Hippocampal formation (tissue), 2 donors: ENCODE data around the gene HCN3.

Source experiments
- DNase-seq, 2 donors: peaks; one replicate each; lab custom pipeline; 2025; lab: John Stamatoyannopoulos, UW

HCN3 gene

DNA sequence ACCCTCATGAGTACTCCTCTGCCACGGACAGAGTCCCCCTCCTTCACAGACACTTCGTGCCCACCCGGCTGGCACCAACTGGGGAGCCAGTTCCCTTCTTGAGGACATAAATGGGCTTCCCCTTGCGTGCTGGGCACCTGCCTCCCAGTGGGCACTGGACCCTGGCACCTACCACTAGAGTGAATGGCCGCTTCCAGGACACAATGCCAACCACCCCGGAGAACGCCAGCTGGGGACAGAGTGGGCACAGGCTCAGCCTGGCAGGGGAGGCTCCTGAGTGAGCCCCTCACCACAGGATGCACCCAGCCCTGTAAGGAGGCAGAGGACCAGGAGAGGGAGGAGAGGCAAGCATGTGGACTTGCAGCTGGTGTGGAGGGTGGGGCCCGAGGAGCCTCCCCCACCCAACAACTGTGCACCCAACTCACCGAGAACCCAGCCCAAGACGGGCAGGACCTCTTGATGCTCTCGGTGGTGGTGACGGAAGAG is 23.0 kb upstream of the HCN3 start:
- DNase-seq = no peak

DNA sequence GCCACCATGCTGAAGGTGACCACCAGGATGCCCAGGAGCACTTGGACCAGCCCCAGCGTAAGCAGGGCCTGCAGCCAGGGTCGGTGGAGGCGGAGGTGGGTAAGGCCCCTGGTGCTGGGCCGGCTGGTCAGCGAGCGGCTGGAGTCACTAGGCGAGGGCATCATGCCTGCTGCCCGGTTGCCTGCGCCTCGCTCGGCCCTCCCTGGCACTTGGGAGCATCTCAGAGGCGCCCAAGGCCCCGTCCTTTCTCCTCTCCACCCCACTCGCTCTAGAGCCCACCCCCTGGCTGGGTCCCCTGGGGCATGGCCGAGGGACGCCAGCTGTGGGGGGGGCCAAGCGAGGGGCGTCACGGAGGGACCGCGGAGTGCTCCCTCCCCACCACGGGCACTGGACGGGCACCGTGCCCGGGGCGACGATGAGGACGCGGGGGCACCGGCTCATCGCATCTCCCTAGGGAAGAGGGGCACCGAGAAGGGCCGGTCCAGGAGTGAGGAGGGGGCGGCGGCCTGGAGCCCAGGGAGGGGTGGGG is 22.5 kb upstream of the HCN3 start:
- no peak for DNase-seq

- peak; percentile 86 to 87 for DNase-seq
Measured at GRCh38 chr1:155255243-155256007, 21.8 kb upstream of the HCN3 start, which contains the start of gene ENTREP3. Gene ENTREP3, minus strand, starts transcription at chr1:155255483. Its CDS starts 606 bp downstream, at chr1:155254877.

- no peak for DNase-seq
Measured at GRCh38 chr1:155256058-155256852, 21.0 kb upstream of the HCN3 start.

DNA sequence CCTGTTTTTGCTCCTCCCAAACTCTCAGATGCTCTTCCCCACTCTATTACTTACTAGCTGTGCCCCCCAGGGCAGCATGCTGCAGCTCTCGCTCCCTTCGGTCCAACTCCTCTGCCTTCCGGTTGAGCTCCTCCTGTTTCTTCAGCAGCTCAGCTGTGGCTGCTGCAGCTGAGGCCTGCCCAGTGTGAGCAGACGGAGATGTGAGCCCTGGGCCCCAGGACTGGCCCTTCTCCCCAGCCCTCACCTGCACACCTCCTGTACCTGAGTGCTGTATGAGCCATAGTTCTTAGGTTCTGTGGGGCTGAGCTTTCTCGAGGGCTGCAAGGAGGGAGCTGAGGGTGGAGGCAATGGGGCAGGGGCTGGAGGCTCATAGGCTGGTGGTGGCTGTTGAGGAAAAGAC is 17.0 kb upstream of the HCN3 start:
- DNase-seq = no peak

- DNase-seq = no peak
Measured at GRCh38 chr1:155261493-155261851, 15.8 kb upstream of the HCN3 start.

DNA sequence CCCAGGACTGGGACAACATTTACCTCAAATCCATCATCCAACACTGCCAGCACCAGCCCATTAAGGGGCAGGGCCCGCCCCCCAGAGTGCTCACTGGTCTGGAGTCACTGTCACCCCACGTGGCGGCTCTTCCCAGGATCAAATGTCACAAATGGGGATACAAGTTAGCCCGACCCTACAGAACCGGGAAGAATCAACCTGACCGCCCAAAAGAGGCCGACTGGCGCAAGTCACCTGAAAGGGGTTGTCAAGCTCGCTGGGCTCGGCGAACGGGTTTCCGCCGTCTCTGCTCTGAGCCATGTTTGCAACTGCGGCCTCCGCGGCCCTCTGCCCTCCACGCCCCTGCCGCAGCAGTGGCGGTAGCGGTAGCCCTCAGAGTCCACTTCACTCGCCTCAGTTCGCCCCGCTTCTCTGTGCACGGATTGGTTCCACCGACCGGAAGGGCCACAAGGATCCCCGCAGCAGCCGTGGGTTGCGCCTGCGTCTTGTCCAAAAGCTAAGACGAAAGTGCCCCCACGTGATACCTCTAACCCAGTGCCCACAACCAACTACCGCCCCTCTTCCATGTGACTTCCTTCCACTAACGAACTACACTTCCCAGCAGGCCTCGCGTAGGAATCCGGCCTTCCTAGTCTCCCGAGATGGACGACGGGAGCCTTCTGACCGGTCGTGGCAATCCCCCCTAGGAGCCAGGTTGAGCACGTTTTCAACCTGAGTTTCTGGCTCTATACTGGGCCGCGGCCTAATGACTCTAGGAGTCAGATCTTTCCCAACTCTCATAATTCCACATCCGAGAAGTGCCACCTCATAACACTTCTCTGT is 15.2 kb upstream of the HCN3 start, which contains the start of gene SCAMP3:
Gene SCAMP3, minus strand, starts transcription at position 509 of the 822 bp plus-strand sequence. Its CDS starts 209 bp downstream, at position 300.
- peak; percentile 94 to 98 for DNase-seq

DNA sequence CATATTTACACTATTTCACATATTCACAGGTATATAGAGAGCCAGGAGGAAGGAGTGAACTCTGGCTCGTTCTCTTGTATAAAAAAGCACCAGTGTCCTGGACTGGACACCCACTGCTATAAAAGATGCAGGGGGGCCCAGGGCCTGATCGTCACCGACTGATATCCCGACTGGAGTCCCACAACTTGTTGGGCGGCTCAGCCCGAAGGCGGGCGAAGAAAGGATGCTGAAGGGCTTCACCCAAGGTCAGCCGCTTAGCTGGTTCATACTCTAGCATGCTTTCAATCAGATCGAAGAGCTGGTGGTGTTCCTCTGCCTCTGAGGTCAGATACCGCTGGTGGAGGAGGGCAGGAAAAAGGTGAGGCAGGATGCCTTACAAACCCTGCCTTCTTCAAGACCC is 14.2 kb upstream of the HCN3 start:
- no peak for DNase-seq

DNA sequence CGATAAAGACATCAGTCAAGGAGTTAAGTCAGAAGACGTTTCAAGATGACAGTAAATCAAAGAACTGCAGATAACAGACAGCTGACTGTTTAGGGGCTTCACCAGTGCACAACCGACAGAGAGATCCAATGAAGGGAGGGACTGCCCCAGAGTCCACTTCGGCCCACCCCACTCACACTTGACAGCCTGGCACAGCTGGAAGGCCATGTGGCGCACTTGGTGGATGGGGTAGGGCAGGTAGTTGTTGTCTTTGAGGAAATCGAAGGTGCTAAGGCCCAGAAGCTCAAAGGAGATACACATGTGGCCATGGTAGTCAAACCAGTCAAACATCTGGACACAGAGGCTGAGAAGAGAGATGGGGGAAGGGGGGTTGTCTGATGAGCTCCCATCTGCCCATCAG is 10.7 kb upstream of the HCN3 start:
- no peak for DNase-seq

DNA sequence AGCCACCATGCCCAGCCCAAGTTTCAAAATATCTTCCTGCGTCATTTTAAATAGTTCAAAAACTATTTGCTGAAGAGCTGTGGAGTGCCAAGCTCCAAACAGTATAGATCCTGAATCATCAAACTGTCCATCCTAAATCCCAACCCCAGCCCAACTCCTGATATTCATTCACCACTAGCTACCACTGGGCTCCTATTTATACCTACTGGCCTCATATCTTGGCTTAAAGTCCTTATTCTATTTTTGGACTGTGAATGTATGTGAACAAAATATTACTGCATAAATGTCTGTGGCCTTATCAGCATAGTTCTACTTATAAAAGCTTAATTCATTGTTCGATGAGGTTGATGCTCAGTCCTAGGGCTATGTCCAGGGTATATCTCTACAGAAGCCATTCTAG is 9.9 kb upstream of the HCN3 start:
- no peak for DNase-seq

DNA sequence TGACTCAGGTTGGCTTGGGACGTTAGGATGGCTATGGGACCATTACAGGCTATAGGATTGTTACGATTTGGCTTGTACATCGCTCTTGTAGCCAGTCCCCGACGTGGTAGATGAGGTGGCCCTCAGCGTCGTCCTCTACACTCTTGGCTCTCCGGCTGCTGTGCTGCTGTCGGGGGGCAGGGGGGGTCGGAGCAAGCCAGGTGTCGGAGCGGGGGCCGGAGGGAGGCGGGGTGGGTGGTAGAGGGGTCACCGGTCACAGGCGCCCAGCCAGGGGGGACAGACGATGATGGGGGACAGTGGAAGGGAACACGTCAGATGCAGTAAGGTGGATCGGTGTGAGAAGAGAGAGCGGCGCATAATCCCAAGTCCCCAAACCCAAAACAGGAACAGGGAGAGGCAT is 8.6 kb upstream of the HCN3 start:
- no peak for DNase-seq

DNA sequence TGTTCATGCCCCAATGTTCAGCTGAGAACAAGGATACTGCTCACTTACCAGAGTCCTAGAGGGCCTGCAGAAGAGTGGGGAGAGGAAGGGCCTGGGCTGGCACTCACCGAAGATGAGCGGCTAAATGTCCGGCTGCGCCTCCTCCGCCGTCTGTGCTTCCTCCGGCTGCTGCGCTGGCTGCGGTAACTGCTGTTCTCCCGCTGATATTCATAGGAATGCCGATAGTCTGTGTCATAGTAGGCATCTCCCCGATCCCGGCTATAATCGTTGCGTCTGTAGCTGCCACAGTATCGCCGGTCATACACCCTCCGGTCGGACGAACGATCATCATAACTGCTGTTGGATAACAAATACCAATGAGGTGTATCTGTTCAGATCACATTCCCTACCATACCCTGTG is 7.9 kb upstream of the HCN3 start:
- no peak for DNase-seq

- DNase-seq = no peak
Measured at GRCh38 chr1:155272466-155273342, 4.6 kb upstream of the HCN3 start.

DNA sequence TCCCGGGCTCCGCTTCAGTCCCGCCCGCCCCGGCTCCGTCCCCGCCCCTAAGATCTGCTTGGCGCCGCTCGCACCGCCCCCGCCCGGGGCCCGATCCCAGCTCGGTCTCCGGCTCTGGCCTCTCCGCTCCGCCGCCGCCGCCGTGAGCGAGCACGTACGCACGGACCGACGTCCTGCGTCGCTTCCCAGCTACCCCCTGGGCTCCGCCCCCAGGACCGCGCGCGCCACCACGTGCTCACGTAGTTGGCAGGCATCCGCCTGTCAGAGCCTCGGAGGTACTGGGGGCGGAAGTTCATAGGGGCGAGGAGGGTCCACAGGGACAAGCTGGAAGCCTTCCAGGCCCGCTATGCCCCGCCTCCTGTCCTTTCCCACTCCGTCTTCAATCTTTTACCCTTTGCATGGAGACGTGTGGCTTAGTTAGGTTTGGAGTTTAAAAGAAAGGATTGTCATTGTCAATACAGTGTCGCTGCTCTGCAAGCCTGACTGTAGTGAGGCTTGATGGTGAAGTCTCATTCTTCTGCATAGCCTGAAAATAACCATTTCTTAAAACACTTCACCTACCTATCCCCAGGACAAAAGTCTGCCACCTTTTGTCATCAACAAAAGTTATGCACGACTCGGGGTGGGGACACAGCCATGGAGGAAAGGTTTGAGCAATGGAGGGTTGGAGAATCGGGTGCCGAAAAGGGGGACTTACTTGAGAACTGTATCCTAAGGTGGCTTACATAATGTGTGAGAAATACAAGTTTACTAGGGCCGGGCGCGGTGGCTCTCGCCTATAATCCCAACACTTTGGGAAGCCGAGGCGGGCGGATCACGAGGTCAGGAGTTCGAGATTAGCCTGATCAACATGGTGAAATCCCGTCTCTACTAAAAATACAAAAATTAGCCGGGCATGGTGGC is 3.7 kb upstream of the HCN3 start, which contains the start of gene CLK2:
Gene CLK2, minus strand, starts transcription at position 162 of the 903 bp plus-strand sequence. CDS start 2,527 bp downstream, outside the sequence.
- DNase-seq = peak; percentile 79 to 89

DNA sequence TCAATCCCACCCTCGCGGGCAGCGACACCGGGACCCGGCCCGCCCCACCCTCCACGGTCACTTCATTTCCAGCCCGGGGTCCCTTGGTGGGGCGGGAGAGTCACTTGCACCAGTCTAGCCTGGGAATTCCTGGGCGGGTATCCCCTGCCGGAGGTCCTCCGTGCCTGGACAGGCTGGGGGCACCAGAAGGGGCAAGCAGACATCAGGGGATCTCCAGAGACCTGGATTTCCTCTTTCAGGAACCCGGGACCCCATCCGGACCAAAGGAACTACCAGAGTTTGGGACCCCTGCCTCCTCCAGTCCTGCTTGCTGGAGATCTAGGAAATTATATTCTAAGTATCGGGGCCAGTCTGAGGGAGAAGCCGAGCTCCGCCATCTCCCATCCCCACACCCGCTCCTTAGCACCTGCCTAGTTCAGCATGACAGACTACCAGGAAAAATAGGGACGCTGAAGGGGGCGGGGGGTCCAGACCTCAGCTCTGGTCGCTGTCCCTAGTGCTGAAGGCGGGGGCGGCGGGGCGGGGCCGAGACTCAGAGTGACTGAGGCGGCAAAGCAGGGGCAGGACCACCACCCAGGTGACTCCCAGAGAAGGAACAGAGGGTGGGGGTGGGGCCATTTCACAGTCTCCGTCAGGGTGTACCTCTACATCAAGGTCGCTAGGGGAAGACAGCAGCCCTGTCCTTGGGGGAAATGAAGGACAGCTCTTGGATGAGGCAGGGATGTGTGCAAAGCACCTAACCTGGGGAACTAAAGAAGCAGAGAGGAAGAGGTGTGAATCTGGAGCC is 832 bp downstream of the HCN3 start:
- DNase-seq = no peak

DNA sequence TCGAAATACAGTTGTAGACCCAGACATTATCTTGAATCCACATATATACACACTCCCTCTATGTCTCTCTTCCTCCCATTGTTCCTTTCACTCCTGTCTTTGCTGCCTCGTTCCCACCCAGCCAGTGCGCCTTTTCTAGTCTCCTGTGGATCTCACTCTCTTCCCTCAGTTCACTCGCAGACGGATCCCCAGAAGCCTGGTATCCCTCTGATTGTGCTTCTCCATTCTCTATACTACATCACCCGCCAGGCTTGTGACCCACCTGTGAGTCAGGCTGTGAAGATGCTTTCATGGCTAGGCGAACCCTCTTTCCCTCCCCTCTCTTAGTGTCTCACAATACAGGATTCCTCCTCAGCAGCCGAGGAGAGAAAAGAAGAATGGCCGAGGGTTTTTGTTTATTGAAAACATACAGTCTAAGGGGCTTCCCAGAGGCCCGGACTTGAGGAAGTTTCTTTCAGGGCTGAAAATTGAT is 1.5 kb downstream of the HCN3 start:
- no peak for DNase-seq

- no peak for DNase-seq
Measured at GRCh38 chr1:155279268-155279667, 2.0 kb downstream of the HCN3 start.

GRCh38 chr1:155282488-155283091 is 5.3 kb downstream of the HCN3 start:
- DNase-seq = no peak
